Cardiac atrium fibroblast (primary cell): ENCODE results near the gene AGO4. TPM values are rescaled to one million over a fixed set of nuclear protein-coding genes. Genes with fewer than 3 reads are reported as not detected.

ENCODE experiments used
- total RNA-seq: library from RNA; depleted of rRNA; stranded (reverse); fragments of >200 nt; gene quantifications from 2 replicates; pipeline ENCODE4 v1.2.3, GENCODE V29; 2015

The AGO4 gene
- 4.1 and 5.1 TPM in 2 replicates for total RNA-seq

DNA sequence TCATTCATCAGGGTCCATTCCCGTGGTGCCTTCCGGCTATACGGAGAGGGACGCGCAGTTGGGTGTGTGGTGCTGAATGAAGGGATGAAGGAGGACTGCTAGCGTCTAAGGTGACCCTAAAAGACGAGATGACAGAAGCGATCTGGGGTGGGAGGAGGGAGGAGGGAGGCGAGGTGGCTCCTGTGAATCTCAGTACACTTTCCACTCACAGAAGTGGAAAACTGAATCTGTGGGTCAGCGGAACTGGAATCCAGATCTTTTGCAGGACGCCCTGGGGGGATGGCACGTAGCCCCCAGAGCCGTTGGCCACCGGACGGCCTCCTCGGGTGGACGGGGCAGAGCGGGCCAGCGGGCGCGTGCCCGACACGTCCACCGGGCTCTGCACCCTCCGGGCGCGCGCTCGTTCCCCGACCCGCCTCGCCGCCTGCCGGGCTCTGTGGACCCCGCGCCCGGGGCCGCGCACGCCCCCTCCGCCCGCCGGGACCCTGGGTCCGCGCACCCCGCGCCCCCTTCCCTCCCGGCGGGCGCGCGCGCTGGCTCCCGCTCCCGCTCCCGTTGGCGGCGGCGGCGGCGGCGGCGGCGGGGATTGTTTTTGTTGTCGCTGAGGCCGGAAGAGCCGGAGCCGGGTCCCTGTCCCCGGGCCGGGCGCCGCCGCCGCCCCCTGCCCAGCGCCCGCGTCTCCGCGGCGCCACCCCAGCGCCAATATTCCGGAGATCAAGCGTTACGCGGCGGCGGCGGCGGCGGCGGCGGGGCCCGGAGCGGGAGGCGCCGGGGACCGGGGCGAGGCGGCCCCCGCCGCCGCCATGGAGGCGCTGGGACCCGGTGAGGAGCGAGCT, at the start of gene AGO4:
AGO4 (plus strand) TSS at position 403 of the 836 bp plus-strand sequence; CDS start at position 804, 401 bp downstream.

DNA sequence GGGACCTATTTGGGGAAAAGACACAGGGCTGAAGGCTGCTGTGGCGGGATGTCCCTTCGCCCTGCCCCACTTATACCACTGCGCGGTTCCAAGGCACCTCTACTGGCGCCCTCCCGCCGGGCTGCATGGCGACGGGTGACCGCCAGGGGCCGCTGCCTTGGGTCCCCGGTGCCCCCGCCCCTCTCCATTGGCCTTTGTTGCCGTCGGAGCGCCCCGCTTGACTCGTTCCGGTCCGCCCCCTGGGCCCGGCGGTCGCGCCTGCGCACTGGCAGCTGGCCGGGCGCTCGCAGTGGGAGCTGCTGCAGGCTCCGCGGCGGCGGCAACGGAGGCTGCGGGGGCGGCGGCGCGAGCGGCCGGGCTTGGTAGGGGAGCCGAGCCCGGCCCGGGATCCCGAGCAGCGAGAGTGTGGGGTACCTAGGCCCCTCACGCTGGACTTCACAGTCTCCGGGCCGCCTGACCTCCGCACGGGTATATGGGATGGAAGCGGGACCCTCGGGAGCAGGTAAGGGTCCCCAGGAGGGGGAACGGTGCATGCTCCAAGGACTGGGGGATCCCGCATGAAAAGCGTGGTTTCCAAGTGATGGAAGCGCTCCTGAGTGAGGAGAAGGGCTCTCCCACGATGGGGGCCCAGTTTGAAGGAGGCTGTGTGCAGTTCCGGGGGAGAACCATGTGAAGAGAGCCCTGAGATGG, 75.3 kb downstream of the AGO4 start, which contains the start of gene AGO1:
AGO1 (plus strand) TSS at position 265 of the 690 bp plus-strand sequence; CDS start at position 478, 213 bp downstream.

Other genes starting within 250 kb of the AGO4 start
- not detected in 2 replicates for gene TFAP2E, start 234.7 kb upstream of the AGO4 start, total RNA-seq
- gene PSMB2, start 166.5 kb upstream of the AGO4 start, total RNA-seq: 43.3 and 47.1 TPM in 2 replicates
- gene C1orf216, start 89.1 kb upstream of the AGO4 start, total RNA-seq: 10.5 and 12.5 TPM in 2 replicates
- gene CLSPN, start 38.0 kb upstream of the AGO4 start, total RNA-seq: 1.6 and 2.3 TPM in 2 replicates
- gene AGO1, start 75.2 kb downstream of the AGO4 start, total RNA-seq: 7.6 and 16.2 TPM in 2 replicates
- gene AGO3, start 123.1 kb downstream of the AGO4 start, total RNA-seq: 4.7 and 14.1 TPM in 2 replicates